HEK293 (cell line): ENCODE results near the gene EARS2.

ENCODE experiments used
- REPIN1 ChIP-seq: fragments of 450-650 bp; formaldehyde crosslinking; IDR thresholded peaks from 2 replicates; pipeline ENCODE4 v1.5.1; 2017; ENCODE audit warnings: missing biosample characterization, missing genetic modification characterization, low read depth
- SP2 ChIP-seq: fragments of 450-650 bp; formaldehyde crosslinking; IDR thresholded peaks from 2 replicates; pipeline ENCODE4 v1.5.1; 2016; ENCODE audit warnings: missing biosample characterization, missing genetic modification characterization
- ZBTB7A ChIP-seq: fragments of 450-650 bp; formaldehyde crosslinking; IDR thresholded peaks from 2 replicates; pipeline ENCODE4 v1.5.1; 2016; ENCODE audit warnings: low read depth, missing biosample characterization, missing genetic modification characterization
- ZNF514 ChIP-seq: fragments of 450-650 bp; formaldehyde crosslinking; IDR thresholded peaks from 2 replicates; pipeline ENCODE4 v1.5.1; 2016; ENCODE audit warnings: missing biosample characterization, missing genetic modification characterization
- ZNF555 ChIP-seq: fragments of 450-650 bp; formaldehyde crosslinking; conservative IDR thresholded peaks from 2 replicates; pipeline ENCODE4 v1.5.1; 2017; ENCODE audit warnings: missing biosample characterization, mild to moderate bottlenecking, missing genetic modification characterization, inconsistent platforms
- ZNF658 ChIP-seq: fragments of 450-650 bp; formaldehyde crosslinking; IDR thresholded peaks from 2 replicates; pipeline ENCODE4; 2016; ENCODE audit warnings: missing biosample characterization, missing genetic modification characterization
- TF ChIP-seq, protein P1 (sequence below): fragments of 450-650 bp; formaldehyde crosslinking; IDR thresholded peaks from 2 replicates; pipeline ENCODE4; 2016; ENCODE audit warnings: missing biosample characterization, missing genetic modification characterization
- TF ChIP-seq, protein P2 (sequence below): fragments of 450-650 bp; formaldehyde crosslinking; IDR thresholded peaks from 2 replicates; pipeline ENCODE4 v1.5.1; 2016; ENCODE audit warnings: missing biosample characterization, missing genetic modification characterization
- TF ChIP-seq, protein P3 (sequence below): fragments of 450-650 bp; formaldehyde crosslinking; IDR thresholded peaks from 2 replicates; pipeline ENCODE4 v1.5.1; 2016; ENCODE audit warnings: missing biosample characterization, missing genetic modification characterization

DNA sequence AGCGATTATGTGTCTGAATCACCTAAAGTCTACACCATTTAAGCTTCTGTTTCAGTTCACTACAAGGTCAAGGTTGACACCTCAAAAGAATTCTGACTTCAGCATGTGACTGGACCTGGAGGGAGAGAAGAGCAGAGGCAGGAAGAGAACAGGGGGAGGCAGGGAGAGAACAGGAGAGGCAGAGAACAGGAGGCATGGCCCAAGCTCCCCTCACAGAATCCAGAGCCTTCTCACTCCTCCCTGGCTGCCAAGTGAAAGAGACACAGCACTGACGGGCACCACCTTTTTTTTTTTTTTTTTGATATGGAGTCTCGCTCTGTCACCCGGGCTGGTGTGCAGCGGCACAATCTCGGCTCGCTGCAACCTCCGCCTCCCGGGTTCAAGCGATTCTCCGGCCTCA, 58.3 kb downstream of the EARS2 start:
- TF ChIP-seq ZNF658 (tag by site-specific recombination) = no peak
- TF ChIP-seq ZNF514 = no peak
- TF ChIP-seq, protein P1, sequence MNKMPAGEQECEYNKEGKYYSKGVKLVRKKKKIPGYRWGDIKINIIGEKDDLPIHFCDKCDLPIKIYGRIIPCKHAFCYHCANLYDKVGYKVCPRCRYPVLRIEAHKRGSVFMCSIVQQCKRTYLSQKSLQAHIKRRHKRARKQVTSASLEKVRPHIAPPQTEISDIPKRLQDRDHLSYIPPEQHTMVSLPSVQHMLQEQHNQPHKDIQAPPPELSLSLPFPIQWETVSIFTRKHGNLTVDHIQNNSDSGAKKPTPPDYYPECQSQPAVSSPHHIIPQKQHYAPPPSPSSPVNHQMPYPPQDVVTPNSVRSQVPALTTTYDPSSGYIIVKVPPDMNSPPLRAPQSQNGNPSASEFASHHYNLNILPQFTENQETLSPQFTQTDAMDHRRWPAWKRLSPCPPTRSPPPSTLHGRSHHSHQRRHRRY (tag by site-specific recombination) = no peak
- TF ChIP-seq, protein P2, sequence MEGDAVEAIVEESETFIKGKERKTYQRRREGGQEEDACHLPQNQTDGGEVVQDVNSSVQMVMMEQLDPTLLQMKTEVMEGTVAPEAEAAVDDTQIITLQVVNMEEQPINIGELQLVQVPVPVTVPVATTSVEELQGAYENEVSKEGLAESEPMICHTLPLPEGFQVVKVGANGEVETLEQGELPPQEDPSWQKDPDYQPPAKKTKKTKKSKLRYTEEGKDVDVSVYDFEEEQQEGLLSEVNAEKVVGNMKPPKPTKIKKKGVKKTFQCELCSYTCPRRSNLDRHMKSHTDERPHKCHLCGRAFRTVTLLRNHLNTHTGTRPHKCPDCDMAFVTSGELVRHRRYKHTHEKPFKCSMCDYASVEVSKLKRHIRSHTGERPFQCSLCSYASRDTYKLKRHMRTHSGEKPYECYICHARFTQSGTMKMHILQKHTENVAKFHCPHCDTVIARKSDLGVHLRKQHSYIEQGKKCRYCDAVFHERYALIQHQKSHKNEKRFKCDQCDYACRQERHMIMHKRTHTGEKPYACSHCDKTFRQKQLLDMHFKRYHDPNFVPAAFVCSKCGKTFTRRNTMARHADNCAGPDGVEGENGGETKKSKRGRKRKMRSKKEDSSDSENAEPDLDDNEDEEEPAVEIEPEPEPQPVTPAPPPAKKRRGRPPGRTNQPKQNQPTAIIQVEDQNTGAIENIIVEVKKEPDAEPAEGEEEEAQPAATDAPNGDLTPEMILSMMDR = no peak
- no peak for TF ChIP-seq REPIN1 (tag by site-specific recombination)
- no peak for TF ChIP-seq ZBTB7A (tag by site-specific recombination)
- no peak for TF ChIP-seq ZNF555 (tag by site-specific recombination)
- TF ChIP-seq SP2 (tag by site-specific recombination) = no peak
- TF ChIP-seq, protein P3, sequence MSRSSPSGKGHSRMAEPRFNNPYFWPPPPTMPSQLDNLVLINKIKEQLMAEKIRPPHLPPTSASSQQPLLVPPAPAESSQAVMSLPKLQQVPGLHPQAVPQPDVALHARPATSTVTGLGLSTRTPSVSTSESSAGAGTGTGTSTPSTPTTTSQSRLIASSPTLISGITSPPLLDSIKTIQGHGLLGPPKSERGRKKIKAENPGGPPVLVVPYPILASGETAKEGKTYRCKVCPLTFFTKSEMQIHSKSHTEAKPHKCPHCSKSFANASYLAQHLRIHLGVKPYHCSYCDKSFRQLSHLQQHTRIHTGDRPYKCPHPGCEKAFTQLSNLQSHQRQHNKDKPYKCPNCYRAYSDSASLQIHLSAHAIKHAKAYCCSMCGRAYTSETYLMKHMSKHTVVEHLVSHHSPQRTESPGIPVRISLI (tag by site-specific recombination) = no peak
